HG03469 (cell line): ENCODE results near the gene COL13A1.

Experiments used
- ATAC-seq: cut with Tn5 transposase; IDR thresholded peaks from one replicate; pipeline ENCODE4 v1.9.1; 2021; ENCODE audit warnings: mild to moderate bottlenecking, moderate library complexity, moderate number of reproducible peaks; ENCODE audit not compliant: unreplicated experiment

COL13A1 gene

DNA sequence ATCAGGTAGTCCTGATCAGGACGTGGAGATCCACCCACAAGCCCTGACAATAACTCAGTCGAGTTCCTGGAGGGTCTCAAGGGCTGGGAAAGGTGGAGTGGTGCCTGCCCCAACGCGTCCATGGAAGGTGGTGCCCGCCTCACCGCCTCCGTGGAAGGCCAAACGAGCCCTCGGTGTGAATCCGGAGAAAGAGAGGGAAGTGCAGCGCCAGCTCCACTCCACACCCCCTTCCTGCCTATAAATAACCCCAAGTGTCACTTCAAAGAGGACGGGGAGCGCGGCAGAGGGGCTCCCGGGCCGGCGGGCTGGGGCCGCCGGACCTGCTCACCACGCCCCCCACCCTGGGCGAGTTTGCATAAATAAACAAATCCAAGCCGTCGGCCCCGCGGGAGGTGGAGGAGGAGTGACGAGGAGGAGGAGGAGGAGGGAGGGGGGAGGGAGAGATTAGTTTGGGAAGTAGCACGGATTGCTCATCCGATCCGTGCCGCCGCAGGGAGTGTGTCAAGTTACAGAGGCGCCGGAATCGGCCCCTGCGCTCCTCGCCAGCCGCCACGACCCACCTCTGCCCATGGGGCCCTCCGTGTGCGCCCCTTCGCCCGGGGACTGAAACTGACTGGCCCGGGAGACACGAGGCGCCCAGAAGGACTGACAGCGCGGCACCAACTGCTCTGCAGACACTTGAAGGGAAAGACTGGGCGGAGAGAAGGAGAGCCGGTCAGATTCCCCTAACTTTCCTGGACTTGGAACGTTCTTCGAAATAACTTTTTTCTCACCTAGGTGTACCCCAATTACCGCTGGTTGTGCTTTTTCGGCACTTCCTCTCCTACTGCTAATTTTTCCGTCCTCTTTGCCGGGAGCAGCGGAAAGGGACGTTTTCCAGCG lies at the start of gene COL13A1:
Gene COL13A1, plus strand, starts transcription at position 473 of the 882 bp plus-strand sequence. CDS start 518 bp downstream, outside the sequence.
- ATAC-seq: no peak

DNA sequence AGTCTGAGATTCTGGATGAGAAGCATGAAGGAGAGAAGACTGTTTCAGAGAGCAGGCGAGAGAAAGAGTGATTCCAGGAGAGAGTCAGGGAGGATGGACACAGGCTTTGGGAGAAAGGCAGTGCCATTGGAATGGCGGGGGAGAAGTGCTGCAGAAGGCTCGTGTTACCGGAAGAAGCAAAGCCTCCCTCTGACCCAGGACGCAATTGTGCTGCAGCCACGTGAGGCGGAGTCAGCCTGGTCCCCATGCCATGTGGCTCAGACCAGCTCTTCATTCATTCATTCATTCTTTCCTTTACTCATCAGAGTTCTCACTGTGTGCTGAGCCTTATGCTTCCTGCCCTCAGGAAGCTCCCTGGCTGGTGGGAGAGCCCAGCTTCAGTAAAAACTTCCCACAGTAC lies 49.2 kb upstream of the COL13A1 start:
- no peak for ATAC-seq

GRCh38 chr10:69756279-69756678 lies 45.4 kb upstream of the COL13A1 start:
- ATAC-seq: no peak

- ATAC-seq: no peak
Observed at GRCh38 chr10:69757206-69757552, 44.5 kb upstream of the COL13A1 start.

DNA sequence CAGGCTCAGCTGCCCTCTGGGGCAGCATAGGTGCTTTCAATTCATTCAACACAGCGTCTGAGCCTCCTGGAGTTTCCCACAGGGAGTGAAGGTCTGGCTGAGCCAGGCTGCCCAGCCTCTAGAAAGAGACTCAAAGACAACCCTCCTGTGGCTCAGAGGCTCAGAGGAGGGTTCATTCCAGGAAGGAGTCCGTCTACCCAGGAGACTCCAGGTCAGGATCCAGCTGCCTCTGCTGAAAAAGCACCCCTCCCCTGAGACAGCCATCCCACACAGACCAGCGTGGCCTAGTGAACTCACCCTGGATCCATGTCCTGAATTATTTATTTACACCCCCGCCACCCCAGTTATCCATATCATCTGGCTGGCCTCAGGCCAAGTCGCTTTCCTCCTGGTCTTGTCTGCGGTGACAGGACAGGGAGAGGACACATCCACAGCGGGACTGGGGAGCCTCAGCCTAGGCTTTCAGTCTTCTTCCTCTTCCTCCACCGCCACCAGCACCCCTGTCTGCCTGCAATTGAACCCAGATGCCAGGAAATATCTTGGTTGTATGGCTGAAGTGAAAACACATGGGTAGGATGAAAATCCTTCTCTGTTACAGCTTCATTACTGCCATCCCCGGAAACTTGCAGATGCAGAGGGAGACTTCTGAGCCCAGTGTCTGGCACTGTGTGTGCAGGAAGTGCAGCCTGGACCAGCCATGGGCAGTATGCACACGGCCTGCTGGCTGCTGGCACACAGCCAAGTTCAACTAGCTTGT lies 44.0 kb upstream of the COL13A1 start:
- ATAC-seq: no peak

GRCh38 chr10:69758310-69758728 lies 43.4 kb upstream of the COL13A1 start:
- ATAC-seq: no peak

DNA sequence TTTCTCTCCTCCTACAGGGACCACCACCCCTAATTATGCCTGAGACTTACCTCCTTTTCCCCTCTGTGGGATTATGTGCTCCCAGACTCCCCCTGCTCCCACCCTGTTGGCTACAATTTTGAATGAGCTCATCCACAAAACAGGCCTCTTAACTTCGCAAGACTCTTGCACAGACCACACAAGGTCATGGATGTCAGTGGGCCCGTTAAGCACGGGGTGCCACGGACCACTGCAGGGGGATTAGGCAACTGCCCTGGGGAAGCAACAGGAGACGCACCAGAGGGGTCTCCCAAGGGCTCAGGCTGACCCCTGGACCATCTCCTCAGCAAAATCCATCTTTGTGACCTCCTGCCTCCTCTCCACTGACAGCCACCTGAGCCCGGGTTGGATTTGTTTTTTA lies 42.1 kb upstream of the COL13A1 start:
- no peak for ATAC-seq

DNA sequence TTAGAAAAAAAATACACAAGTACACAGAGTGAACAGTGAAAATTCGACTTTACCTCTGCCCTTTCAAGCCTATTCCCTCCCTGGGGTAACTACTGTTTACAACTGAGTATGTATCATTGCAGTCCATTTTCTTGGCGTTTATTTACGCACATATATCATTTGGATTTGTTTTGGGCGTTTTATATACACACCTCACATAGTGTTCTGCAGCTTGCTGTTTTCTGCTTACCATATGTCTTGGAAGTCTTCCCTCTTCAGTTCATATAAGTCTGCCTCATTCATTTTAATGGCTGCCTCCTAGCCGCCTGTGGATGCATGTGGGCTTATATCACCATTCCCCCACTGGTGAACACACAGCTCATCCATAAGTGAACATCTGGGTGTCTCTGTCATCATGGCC lies 41.6 kb upstream of the COL13A1 start:
- no peak for ATAC-seq

DNA sequence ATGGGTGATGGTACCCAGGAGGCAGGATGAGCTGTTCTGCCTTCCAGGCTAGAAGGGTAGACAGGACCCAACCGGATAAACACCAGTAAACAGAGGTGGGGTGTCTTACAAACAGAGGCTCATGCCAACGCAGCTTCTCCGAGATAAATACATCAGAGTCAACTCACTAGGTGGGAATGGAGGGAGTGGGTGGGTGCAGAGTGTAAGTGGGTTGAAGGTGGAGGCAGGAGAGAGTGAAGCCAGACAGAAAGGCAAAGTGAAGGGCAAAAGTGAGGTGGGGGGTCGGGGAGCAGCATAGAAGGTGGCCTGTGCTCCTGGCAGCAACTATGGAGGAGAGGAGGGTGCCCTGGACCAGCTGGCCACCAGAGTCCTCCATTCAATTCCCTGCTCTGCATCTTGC lies 40.4 kb upstream of the COL13A1 start:
- ATAC-seq: no peak

- ATAC-seq: no peak
Observed at GRCh38 chr10:69766161-69766910, 35.4 kb upstream of the COL13A1 start.

DNA sequence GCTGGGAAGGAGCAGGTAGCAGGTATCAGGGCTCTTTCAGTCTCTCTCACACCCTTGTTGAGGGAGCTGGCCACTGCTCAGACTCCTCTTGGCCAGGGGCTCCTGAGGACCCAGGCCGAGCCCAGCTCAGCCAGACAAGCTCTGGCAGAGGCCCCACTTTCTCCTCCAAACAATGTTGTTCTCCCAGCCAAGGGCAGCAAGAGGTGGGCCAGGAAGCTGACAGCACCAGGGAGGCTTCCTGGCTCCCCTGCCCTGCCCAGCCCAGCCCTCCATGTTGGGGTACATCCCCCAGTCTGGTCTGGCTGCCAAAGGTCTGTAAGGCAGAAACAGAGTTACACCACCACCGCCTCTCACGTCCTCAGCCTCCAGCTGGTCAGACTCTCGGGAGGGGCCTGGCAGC lies 33.9 kb upstream of the COL13A1 start:
- ATAC-seq: no peak

DNA sequence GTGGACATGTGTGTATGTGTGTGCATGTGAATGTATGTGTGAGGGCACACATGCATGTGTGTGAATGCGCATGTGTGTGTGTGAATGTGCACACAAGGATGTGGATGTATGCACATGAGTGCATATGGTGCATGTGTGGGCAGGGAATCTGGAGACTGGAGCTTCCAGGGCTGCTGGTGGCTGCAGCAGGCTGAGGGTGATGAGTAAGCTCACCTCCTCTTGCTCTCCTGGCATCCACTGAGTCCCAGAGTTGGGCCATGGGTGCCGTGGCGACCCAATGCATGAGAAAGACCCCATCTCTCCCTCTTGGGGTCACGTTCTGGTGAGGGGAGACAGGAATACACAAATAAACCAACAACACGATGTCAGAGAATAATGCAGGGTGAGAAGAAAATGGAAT lies 33.3 kb upstream of the COL13A1 start:
- ATAC-seq: no peak

- no peak for ATAC-seq
Observed at GRCh38 chr10:69769395-69769992, 32.2 kb upstream of the COL13A1 start.

DNA sequence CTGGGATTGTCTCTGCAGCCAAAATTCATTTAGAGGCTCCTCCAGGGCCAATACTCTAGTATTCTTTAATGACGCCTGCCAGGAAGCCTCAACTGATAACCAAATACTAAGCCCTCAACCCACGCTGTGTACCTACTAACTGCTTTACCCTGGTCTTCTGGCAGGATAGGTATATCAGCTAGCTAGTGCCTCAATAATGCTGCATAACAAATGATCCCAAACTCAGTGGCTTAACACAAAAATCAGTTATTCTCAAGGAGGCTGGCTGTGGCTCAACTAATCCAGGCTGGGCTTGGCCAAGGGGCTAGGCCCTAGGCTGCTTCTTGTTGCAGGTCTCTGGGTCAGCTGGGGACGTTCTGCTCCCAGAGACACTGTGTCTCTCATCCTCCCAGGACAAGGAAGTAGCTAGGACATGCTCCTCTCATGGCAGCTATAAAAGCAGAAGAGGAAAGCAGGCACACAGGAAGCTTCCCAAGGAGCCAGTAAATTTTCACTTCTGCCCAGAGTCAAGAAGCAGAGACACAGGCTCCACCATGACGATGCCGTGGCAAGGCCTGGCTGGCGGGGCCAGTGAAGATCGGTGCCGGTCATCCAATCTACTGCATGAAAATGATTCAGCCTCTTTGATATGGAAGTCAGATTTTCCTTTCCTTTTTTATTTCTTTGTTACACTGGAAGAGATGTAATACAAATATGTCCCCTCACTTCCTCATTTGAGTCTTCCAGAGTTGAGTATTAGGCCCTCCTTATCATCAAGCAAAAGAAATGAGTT lies 28.6 kb upstream of the COL13A1 start:
- ATAC-seq: no peak

DNA sequence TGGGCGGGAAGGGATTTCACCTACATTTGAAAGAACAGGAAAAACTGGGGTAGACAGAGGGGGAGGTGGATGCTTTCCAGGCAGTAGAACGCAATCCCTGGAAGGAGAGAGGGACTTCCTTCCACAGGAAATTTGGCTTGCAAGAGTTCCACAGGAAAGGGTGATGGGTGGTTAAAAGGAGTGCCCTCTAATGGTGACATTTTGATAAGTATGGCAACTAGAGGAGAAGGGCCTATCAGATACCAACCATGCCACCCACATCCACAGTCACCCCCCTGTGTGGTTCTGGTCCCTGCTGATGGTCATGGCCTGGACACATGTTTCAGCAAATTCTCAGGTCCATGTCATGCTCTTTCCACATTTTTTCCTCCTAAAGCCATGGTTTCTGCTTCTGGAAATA lies 27.1 kb upstream of the COL13A1 start:
- ATAC-seq: no peak

GRCh38 chr10:69780077-69780476 lies 21.6 kb upstream of the COL13A1 start:
- ATAC-seq: no peak

GRCh38 chr10:69781576-69781975 lies 20.1 kb upstream of the COL13A1 start:
- ATAC-seq: no peak

DNA sequence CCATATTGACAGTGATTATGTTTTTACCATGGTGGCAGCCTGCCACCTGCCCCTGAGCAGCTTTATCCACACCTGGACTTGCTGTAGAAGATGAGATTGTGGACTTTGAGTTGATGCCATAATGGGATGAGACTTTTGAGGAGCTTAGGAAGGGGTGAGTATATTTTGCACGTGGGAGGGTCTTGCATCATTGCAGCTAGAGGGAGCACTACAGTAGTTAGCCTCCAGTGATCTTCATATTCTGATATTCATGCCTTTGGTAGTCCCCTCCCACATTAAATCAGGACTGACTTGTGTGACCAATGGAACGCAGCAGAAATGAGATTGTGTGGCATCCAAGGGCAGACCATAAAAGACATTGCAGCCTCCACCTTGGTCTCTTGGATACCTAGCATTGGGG lies 18.2 kb upstream of the COL13A1 start:
- ATAC-seq: no peak

GRCh38 chr10:69786791-69787190 lies 14.9 kb upstream of the COL13A1 start:
- ATAC-seq: no peak

- no peak for ATAC-seq
Observed at GRCh38 chr10:69787681-69788080, 14.0 kb upstream of the COL13A1 start.
